H9 (cell line): Measurements from ENCODE around the gene MTSS2. TPM values are rescaled to one million over a fixed set of nuclear protein-coding genes. Genes with fewer than 3 reads are reported as not detected.

Experiments
- DNase-seq: peaks from one replicate; pipeline ENCODE4 v3.0.0-alpha.2; 2017
- H2AFZ ChIP-seq: one replicate; pipeline ENCODE4 v1.6.1; 2013; ENCODE audit warnings: mild to moderate bottlenecking, low read length, control low read depth, moderate library complexity
- H2AK5ac ChIP-seq: 2 replicates; pipeline ENCODE4 v1.6.1; 2013; ENCODE audit warnings: low read length, control low read depth, mixed read lengths; ENCODE audit not compliant: insufficient read length
- H2BK120ac ChIP-seq: one replicate; pipeline ENCODE4 v1.6.1; 2013; ENCODE audit warnings: low read depth, mild to moderate bottlenecking, low read length, control low read depth, inconsistent platforms; ENCODE audit not compliant: poor library complexity, severe bottlenecking
- H2BK12ac ChIP-seq: 2 replicates; pipeline ENCODE4 v1.6.1; 2013; ENCODE audit warnings: low read length, control low read depth, mixed read lengths, low read depth; ENCODE audit not compliant: insufficient read length
- H2BK15ac ChIP-seq: 2 replicates; pipeline ENCODE4 v1.6.1; 2013; ENCODE audit warnings: low read depth, low read length, control low read depth
- H2BK20ac ChIP-seq: one replicate; pipeline ENCODE4 v1.6.1; 2013; ENCODE audit warnings: low read depth, mild to moderate bottlenecking, low read length, control low read depth, inconsistent platforms; ENCODE audit not compliant: poor library complexity, severe bottlenecking
- H2BK5ac ChIP-seq: 2 replicates; pipeline ENCODE4 v1.6.1; 2013; ENCODE audit warnings: low read length, control low read depth, mixed read lengths; ENCODE audit not compliant: insufficient read length
- H3K14ac ChIP-seq: 2 replicates; pipeline ENCODE4 v1.6.1; 2013; ENCODE audit warnings: low read length, control low read depth; ENCODE audit not compliant: insufficient read depth
- H3K18ac ChIP-seq: 2 replicates; pipeline ENCODE4 v1.6.1; 2013; ENCODE audit warnings: low read depth, mild to moderate bottlenecking, mixed read lengths, low read length, control low read depth; ENCODE audit not compliant: insufficient read length
- H3K23ac ChIP-seq: 2 replicates; pipeline ENCODE4 v1.6.1; 2013; ENCODE audit warnings: low read length, control low read depth, mixed read lengths, low read depth; ENCODE audit not compliant: insufficient read length
- H3K23me2 ChIP-seq: 2 replicates; pipeline ENCODE4 v1.6.1; 2013; ENCODE audit warnings: low read depth, mild to moderate bottlenecking, mixed read lengths, low read length, control low read depth; ENCODE audit not compliant: insufficient read length, poor library complexity, severe bottlenecking
- H3K27ac ChIP-seq: 2 replicates; pipeline ENCODE4 v1.5.1; 2013; ENCODE audit warnings: low read length, control low read depth, mixed read lengths, low read depth; ENCODE audit not compliant: insufficient read length
- H3K27me3 ChIP-seq: 2 replicates; pipeline ENCODE4 v1.6.1; 2013; ENCODE audit warnings: low read length, control low read depth, inconsistent platforms; ENCODE audit not compliant: insufficient read depth
- H3K4ac ChIP-seq: 2 replicates; pipeline ENCODE4 v1.6.1; 2013; ENCODE audit warnings: low read depth, mild to moderate bottlenecking, control low read depth, inconsistent platforms, low read length, moderate library complexity
- H3K4me1 ChIP-seq: 2 replicates; pipeline ENCODE4 v1.6.1; 2013; ENCODE audit warnings: low read length, control low read depth, inconsistent platforms; ENCODE audit not compliant: insufficient read depth
- H3K4me2 ChIP-seq: 2 replicates; pipeline ENCODE4 v1.6.1; 2013; ENCODE audit warnings: low read length, control low read depth, mixed read lengths; ENCODE audit not compliant: insufficient read length, insufficient read depth
- H3K56ac ChIP-seq: 2 replicates; pipeline ENCODE4 v1.6.1; 2013; ENCODE audit warnings: low read depth, mild to moderate bottlenecking, mixed read lengths, low read length, control low read depth; ENCODE audit not compliant: insufficient read length
- H3K79me1 ChIP-seq: 2 replicates; pipeline ENCODE4 v1.6.1; 2013; ENCODE audit warnings: low read depth, mild to moderate bottlenecking, moderate library complexity, low read length, control low read depth, inconsistent platforms; ENCODE audit not compliant: insufficient read depth, poor library complexity, severe bottlenecking
- H3K79me2 ChIP-seq: 2 replicates; pipeline ENCODE4 v1.6.1; 2013; ENCODE audit warnings: low read length, control low read depth, inconsistent platforms; ENCODE audit not compliant: insufficient read depth
- H3K9ac ChIP-seq: 2 replicates; pipeline ENCODE4 v1.6.1; 2013; ENCODE audit warnings: low read length, control low read depth, mixed read lengths; ENCODE audit not compliant: insufficient read length; ENCODE audit errors: extremely low read depth
- H3K9me3 ChIP-seq: one replicate; pipeline ENCODE4 v1.6.1; 2013; ENCODE audit warnings: low read depth, low read length, inconsistent platforms; ENCODE audit not compliant: control insufficient read depth
- H3T11ph ChIP-seq: one replicate; pipeline ENCODE4 v1.6.1; 2013; ENCODE audit warnings: mild to moderate bottlenecking, low read length, control low read depth, inconsistent platforms
- H4K20me1 ChIP-seq: one replicate; pipeline ENCODE4 v1.6.1; 2013; ENCODE audit not compliant: control insufficient read depth, insufficient read length, insufficient read depth
- H4K5ac ChIP-seq: 2 replicates; pipeline ENCODE4 v1.6.1; 2013; ENCODE audit warnings: low read depth, mild to moderate bottlenecking, mixed read lengths, low read length, control low read depth; ENCODE audit not compliant: insufficient read length
- H4K8ac ChIP-seq: replicated peaks from 2 replicates; pipeline ENCODE4 v1.6.1; 2013; ENCODE audit warnings: low read length, control low read depth, mixed read lengths, low read depth; ENCODE audit not compliant: insufficient read length
- H4K91ac ChIP-seq: 2 replicates; pipeline ENCODE4 v1.6.1; 2013; ENCODE audit warnings: low read depth, mild to moderate bottlenecking, moderate library complexity, mixed read lengths, low read length, control low read depth; ENCODE audit not compliant: insufficient read length
- H3K27ac Mint-ChIP-seq, 3 experiments: 2 replicates in 2 of 3; 3 replicates in 1 of 3; pipeline ENCODE4 v1.8.0; 2020 to 2021; ENCODE audit warnings: mixed read lengths in 3 of 3, mild to moderate bottlenecking in 1 of 3, moderate library complexity in 1 of 3
- H3K27me3 Mint-ChIP-seq: 2 replicates; pipeline ENCODE4 v1.8.0; 2021; ENCODE audit warnings: low read depth, mild to moderate bottlenecking, moderate library complexity, mixed read lengths
- H3K36me3 Mint-ChIP-seq, 3 experiments: 2 replicates in 2 of 3; 3 replicates in 1 of 3; pipeline ENCODE4 v1.8.0; 2020 to 2021; ENCODE audit warnings: low read depth in 3 of 3, mixed read lengths in 3 of 3; ENCODE audit not compliant: insufficient read depth in 1 of 3
- H3K4me1 Mint-ChIP-seq, 2 experiments: 2 replicates each; pipeline ENCODE4 v1.8.0; 2020; ENCODE audit warnings: mixed read lengths in 2 of 2
- H3K4me3 Mint-ChIP-seq, 2 experiments: 2 replicates in 1 of 2; 3 replicates in 1 of 2; pipeline ENCODE4 v1.8.0; 2020 to 2021; ENCODE audit warnings: mild to moderate bottlenecking in 2 of 2, mixed read lengths in 2 of 2, moderate library complexity in 1 of 2
- H3K9me3 Mint-ChIP-seq, 2 experiments: 2 replicates in 1 of 2; 3 replicates in 1 of 2; pipeline ENCODE4 v1.8.0; 2020; ENCODE audit warnings: mild to moderate bottlenecking in 2 of 2, mixed read lengths in 2 of 2, moderate library complexity in 1 of 2
- WGBS: extraction: QIAGEN DNeasy Blood & Tissue Kit; methylation state at CpG from one replicate; pipeline ENCODE4 v1.1.7; 2013; ENCODE audit warnings: missing lambda C conversion rate, low lambda C conversion rate, mixed read lengths; ENCODE audit not compliant: insufficient read length; ENCODE audit errors: extremely low coverage; 5-methylcytosine and 5-hydroxymethylcytosine counted together
- total RNA-seq: library from RNA; stranded (reverse); gene quantifications from 2 replicates; pipeline ENCODE4 v1.2.1, GENCODE V29; 2021
- TF ChIP-seq, protein P1 (sequence below): fragments of 200-600 bp; sonication (generic); conservative IDR thresholded peaks from 3 replicates; pipeline ENCODE4 v1.8.0; 2021; ENCODE audit warnings: antibody characterized with exemption, mild to moderate bottlenecking

The MTSS2 gene
- total RNA-seq, 1 experiment from 2014 or later, result 41.0 TPM

DNA sequence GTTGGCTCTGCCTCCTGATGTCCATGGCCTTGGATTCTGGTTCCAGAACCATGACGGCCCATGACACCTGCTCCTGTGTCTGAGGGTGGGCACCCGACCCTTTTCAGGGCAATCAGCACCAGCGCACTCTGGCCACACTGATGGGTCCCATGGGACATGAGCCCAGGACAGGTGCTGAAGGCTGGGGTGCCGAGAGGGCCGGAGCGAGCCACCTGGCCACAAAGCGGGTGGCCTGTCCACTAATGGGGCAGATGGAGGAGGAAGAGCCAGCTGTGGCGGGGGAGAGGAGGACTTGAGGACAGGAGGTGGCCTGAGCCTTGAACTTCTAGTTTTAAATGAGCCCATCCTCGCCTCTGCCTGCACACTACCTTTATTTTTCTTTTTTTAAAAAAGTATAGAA, 31.2 kb upstream of the MTSS2 start:
- Mint-ChIP-seq H3K36me3 (peaks cover 22 to 27% (median 25%) of the 10 kb centered on the region in 3 experiments; a peak in 6 of 7 replicates), H3K9me3 (no peaks in the 10 kb centered on the region), H3K4me3 (no peak overlapping the region), H3K4me1 (peaks cover 38 to 45% of the 10 kb centered on the region in 2 experiments), H3K27ac (no peak overlapping the region), H3K27me3 (no peaks in the 10 kb centered on the region)
- no peak overlapping the region for H2AK5ac ChIP-seq
- TF ChIP-seq, protein P1, sequence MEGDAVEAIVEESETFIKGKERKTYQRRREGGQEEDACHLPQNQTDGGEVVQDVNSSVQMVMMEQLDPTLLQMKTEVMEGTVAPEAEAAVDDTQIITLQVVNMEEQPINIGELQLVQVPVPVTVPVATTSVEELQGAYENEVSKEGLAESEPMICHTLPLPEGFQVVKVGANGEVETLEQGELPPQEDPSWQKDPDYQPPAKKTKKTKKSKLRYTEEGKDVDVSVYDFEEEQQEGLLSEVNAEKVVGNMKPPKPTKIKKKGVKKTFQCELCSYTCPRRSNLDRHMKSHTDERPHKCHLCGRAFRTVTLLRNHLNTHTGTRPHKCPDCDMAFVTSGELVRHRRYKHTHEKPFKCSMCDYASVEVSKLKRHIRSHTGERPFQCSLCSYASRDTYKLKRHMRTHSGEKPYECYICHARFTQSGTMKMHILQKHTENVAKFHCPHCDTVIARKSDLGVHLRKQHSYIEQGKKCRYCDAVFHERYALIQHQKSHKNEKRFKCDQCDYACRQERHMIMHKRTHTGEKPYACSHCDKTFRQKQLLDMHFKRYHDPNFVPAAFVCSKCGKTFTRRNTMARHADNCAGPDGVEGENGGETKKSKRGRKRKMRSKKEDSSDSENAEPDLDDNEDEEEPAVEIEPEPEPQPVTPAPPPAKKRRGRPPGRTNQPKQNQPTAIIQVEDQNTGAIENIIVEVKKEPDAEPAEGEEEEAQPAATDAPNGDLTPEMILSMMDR, result no peak
- H3K23ac ChIP-seq, result no peak overlapping the region
- no peak overlapping the region for H3K18ac ChIP-seq
- H2BK5ac ChIP-seq, result no peak overlapping the region
- no peak overlapping the region for H3K27ac ChIP-seq
- no peak overlapping the region for H3T11ph ChIP-seq
- no peak overlapping the region for H2BK120ac ChIP-seq
- H4K8ac ChIP-seq, result no peak overlapping the region
- no peaks in the 10 kb centered on the region for H3K27me3 ChIP-seq
- H3K4me1 ChIP-seq, result peaks cover 9% of the 10 kb centered on the region; the same call in 1 of the 2 replicates
- DNase-seq, result no peak
- H2AFZ ChIP-seq, result no peak overlapping the region
- no peaks in the 10 kb centered on the region for H3K9me3 ChIP-seq
- no peaks in the 10 kb centered on the region for H4K20me1 ChIP-seq
- no peak overlapping the region for H2BK20ac ChIP-seq
- H3K9ac ChIP-seq, result no peak overlapping the region
- no peaks in the 10 kb centered on the region for H3K23me2 ChIP-seq
- no peak overlapping the region for H2BK12ac ChIP-seq
- no peak overlapping the region for H3K56ac ChIP-seq
- H3K79me2 ChIP-seq, result no peaks in the 10 kb centered on the region
- H3K79me1 ChIP-seq, result no peaks in the 10 kb centered on the region
- H3K4me2 ChIP-seq, result no peak overlapping the region
- no peak overlapping the region for H4K91ac ChIP-seq
- no peak overlapping the region for H3K4ac ChIP-seq
- H2BK15ac ChIP-seq, result no peak overlapping the region
- H3K14ac ChIP-seq, result no peak overlapping the region
- no CpG with 5 or more reads among the region's 9 CpGs for WGBS
- no peak overlapping the region for H4K5ac ChIP-seq
